Measurements from ENCODE around the gene ABCA1.

GRCh38 chr9:104795857-104796256 lies 132.1 kb downstream of the ABCA1 start:
- no peak for TF ChIP-seq CTCF (conservative IDR thresholded peaks at IDR 0.05; ENCODE audit: low read length)
- TF ChIP-seq EZH2phosphoT487 (IDR thresholded peaks at IDR 0.05; ENCODE audit: borderline replicate concordance, low read depth, low read length), result no peak
